ENCODE data around the gene GDF3. TPM values are rescaled to one million over a fixed set of nuclear protein-coding genes. Genes with fewer than 3 reads are reported as not detected.
"Not testable (repeated sequence)": the region's sequence is repeated elsewhere in the genome, so short reads cannot be mapped to it uniquely, and the experiment has no call there.

GDF3 gene
- total RNA-seq, 2 donors from 2014 or later, result not detected

- no peak overlapping the region for H3K4me3 ChIP-seq
- no peaks in the 10 kb centered on the region for H3K9me3 ChIP-seq
- H3K36me3 ChIP-seq, result no peaks in the 10 kb centered on the region
- no peaks in the 10 kb centered on the region for H3K27me3 ChIP-seq
- TF ChIP-seq, protein P1, sequence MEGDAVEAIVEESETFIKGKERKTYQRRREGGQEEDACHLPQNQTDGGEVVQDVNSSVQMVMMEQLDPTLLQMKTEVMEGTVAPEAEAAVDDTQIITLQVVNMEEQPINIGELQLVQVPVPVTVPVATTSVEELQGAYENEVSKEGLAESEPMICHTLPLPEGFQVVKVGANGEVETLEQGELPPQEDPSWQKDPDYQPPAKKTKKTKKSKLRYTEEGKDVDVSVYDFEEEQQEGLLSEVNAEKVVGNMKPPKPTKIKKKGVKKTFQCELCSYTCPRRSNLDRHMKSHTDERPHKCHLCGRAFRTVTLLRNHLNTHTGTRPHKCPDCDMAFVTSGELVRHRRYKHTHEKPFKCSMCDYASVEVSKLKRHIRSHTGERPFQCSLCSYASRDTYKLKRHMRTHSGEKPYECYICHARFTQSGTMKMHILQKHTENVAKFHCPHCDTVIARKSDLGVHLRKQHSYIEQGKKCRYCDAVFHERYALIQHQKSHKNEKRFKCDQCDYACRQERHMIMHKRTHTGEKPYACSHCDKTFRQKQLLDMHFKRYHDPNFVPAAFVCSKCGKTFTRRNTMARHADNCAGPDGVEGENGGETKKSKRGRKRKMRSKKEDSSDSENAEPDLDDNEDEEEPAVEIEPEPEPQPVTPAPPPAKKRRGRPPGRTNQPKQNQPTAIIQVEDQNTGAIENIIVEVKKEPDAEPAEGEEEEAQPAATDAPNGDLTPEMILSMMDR (IDR thresholded peaks at IDR 0.05), result peak; percentile 90 to 91
- DNase-seq (ENCODE audit: low spot score), result no peak
- H3K4me1 ChIP-seq, result no peaks in the 10 kb centered on the region
- no peak overlapping the region for H3K27ac ChIP-seq
These were observed 50.0 kb downstream of the GDF3 start for GRCh38 chr12:7645395-7646177.

DNA sequence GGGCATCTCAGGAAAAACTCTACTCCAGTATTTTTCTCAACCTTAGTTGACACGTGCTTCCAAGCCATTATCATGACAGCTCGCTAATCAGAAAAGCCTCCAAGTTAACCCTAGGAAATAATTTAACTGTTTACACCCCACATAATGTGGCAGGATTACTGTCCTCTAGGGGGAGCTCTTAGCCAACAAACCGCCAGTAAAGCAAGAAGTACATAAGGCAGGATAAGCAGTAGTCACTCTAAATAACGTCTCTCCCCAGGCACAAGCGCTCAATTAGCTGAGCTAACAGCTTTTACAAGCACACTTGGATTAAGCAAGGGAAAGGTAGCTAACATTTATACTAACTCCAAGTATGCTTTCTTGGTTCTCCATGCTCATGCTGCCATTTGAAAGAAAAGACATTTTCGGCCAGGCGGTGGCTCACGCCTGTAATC lies 52.7 kb downstream of the GDF3 start:
- Histone ChIP-seq H3K27me3 (no peaks in the 10 kb centered on the region), H3K4me1 (peaks cover 0 to 5% of the 10 kb centered on the region in 2 donors), H3K9me3 (no peaks in the 10 kb centered on the region), H3K27ac (no peak overlapping the region), H3K36me3 (no peaks in the 10 kb centered on the region), H3K4me3 (no peak overlapping the region)
- DNase-seq (ENCODE audit: low spot score), result no peak
- TF ChIP-seq, protein P1 (IDR thresholded peaks at IDR 0.05), result peak in 1 of 2 donors; percentile 33

DNA sequence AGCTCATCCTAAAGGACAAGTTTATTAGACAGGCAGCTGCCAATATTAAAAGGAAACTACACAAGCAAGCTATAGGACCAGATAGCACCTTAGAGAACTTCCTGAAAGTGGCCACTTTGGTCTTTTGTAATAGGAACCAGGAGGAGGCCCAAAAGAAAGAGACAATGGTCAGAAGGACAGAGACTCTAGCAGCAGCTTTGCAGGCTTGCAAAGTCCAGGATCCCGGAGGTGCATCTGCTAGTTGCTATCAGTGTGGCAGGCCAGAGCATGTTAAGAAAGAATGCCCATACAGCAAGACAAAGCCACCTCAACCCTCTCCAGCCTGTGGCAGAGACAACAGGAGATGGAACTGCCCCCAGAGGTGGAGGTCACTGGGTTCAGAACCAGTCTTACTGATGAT lies 53.3 kb downstream of the GDF3 start:
- H3K4me3 ChIP-seq, result no peak overlapping the region
- no peaks in the 10 kb centered on the region for H3K36me3 ChIP-seq
- no peaks in the 10 kb centered on the region for H3K9me3 ChIP-seq
- H3K27me3 ChIP-seq, result no peaks in the 10 kb centered on the region
- TF ChIP-seq, protein P1 (IDR thresholded peaks at IDR 0.05), result no peak
- no peak for DNase-seq (ENCODE audit: low spot score)
- peaks cover 0 to 5% of the 10 kb centered on the region in 2 donors for H3K4me1 ChIP-seq
- H3K27ac ChIP-seq, result no peak overlapping the region

- not testable (repeated sequence) for H3K27ac ChIP-seq; DNase-seq (ENCODE audit: low spot score); H3K4me1 ChIP-seq; H3K36me3 ChIP-seq; H3K9me3 ChIP-seq; H3K27me3 ChIP-seq
- H3K4me3 ChIP-seq, result peak overlapping the region; percentile 25 to 41
These were observed 55.2 kb downstream of the GDF3 start for GRCh38 chr12:7640123-7640995.

Other genes starting within 250 kb of the GDF3 start
- gene CD163, start 192.0 kb downstream of the GDF3 start, total RNA-seq, result 100 to 1,000 TPM in 1 of 2 donors, 10 to 100 TPM in 1; 43.3 to 165 TPM
- gene APOBEC1, start 29.9 kb downstream of the GDF3 start, total RNA-seq, result not detected
- gene DPPA3, start 15.7 kb upstream of the GDF3 start, total RNA-seq, result not detected
- not detected for gene CLEC4C, start 51.6 kb upstream of the GDF3 start, total RNA-seq
- gene NANOGNB, start 69.4 kb upstream of the GDF3 start, total RNA-seq, result not detected
- gene NANOG, start 93.6 kb upstream of the GDF3 start, total RNA-seq, result not detected
- gene SLC2A14, start 177.1 kb upstream of the GDF3 start, total RNA-seq, result not detected
- gene SLC2A3, start 240.4 kb upstream of the GDF3 start, total RNA-seq, result 10 to 100 TPM; 13.7 to 17.5 TPM

Measured in right atrium auricular region (tissue), 2 donors.